ENCODE data around the gene FAM81B. TPM values are rescaled to one million over a fixed set of nuclear protein-coding genes. Genes with fewer than 3 reads are reported as not detected.

Gene FAM81B
- total RNA-seq, 1 experiment from 2014 or later, result not detected

DNA sequence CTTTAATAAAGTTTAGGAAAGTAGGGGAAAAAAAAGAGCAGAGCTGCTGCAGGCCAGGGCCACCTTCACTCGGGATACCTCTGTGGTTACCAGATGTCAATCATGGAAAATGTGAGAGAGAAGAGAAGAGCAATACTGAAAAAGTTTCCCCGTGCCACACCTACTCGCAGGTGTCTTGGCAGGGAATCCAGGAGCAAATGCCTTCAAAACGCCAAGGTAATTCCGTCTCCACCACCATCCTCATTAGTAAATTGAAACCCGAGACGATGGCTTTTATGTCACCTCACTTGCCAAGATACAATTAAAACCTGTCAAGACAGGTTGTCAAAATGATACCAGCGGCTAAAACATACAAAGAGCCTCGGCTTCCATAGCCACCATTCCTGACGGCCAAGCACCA, 49.7 kb downstream of the FAM81B start:
- no peak for DNase-seq (ENCODE audit: low spot score)
- no peak for TF ChIP-seq NR2C2 (CRISPR knock-in tag; IDR thresholded peaks at IDR 0.05)
- ChIA-PET CTCF (no interaction called here), POLR2A (no interaction called here)
- Mint-ChIP-seq H3K36me3 (no peaks in the 10 kb centered on the region), H3K27me3 (ENCODE audit: low read depth) (no peaks in the 10 kb centered on the region), H3K4me1 (peaks cover 56% of the 10 kb centered on the region), H3K9me3 (no peaks in the 10 kb centered on the region), H3K4me3 (peak overlapping the region; percentile 53), H3K27ac (peak overlapping the region; percentile 73)
- ATAC-seq, result peak; percentile 6

DNA sequence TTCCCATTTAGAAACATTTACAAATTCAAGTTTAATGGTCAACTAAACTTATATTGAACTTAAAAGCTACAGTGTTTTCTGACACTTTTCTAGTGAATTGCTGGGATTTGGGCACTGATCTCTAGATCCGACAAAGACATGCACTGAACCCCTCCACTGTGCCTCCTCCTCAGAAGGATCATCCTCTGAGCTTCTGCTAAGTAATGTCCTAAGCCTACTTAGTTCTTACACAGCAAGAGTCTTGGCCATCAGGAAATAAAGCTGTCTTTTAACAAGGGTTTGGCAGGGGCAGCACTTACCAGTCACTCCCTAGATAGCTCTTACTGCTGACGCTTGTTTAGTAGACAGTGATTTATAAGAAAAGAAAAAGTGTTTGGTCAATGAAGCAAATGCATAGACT, 50.5 kb downstream of the FAM81B start:
- 0 out of 2 replicates have a peak overlapping the region, but pooled peaks have one; percentile 10 for H3K4me3 Mint-ChIP-seq
- H3K36me3 Mint-ChIP-seq, result no peaks in the 10 kb centered on the region
- H3K27ac Mint-ChIP-seq, result 0 out of 2 replicates have a peak overlapping the region, but pooled peaks have one; percentile 23

DNA sequence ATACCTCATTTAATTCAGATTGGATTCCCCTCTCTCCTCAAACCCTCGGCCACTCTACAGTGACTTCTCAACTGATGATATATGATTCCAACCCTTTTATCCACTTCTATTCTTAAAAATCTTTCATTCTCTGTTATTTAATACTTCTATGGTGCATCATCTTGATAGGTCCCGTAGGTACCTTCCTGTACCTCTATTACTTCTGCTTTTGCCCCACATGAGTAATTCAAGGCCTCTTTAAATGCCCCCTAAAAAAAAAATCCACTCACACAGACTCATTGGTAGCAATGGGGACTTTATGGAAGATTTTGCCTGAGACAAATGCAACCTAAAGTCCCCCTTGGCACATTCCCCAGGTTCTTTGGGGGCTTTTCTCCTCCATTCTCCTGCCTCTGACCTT, 54.3 kb downstream of the FAM81B start:
- H3K4me3 Mint-ChIP-seq, result no peak overlapping the region
- ChIA-PET CTCF (no interaction called here), POLR2A (no interaction called here)
- H3K9me3 Mint-ChIP-seq, result no peaks in the 10 kb centered on the region; the same call in 1 of the 2 replicates
- peaks cover 13% of the 10 kb centered on the region for H3K27me3 Mint-ChIP-seq (ENCODE audit: low read depth)
- H3K36me3 Mint-ChIP-seq, result no peaks in the 10 kb centered on the region
- DNase-seq (ENCODE audit: low spot score), result no peak
- no peak for TF ChIP-seq FOXP1 (CRISPR knock-in tag; IDR thresholded peaks at IDR 0.05; ENCODE audit: borderline replicate concordance)
- peaks cover 59% of the 10 kb centered on the region for H3K4me1 Mint-ChIP-seq
- H3K27ac Mint-ChIP-seq, result no peak overlapping the region
- no peak for ATAC-seq

More for the DNA sequence above, 50.5 kb downstream of the FAM81B start:
- ATAC-seq (no peak), DNase-seq (ENCODE audit: low spot score) (no peak)
- no peaks in the 10 kb centered on the region for H3K27me3 Mint-ChIP-seq (ENCODE audit: low read depth)
- TF ChIP-seq, protein P1, sequence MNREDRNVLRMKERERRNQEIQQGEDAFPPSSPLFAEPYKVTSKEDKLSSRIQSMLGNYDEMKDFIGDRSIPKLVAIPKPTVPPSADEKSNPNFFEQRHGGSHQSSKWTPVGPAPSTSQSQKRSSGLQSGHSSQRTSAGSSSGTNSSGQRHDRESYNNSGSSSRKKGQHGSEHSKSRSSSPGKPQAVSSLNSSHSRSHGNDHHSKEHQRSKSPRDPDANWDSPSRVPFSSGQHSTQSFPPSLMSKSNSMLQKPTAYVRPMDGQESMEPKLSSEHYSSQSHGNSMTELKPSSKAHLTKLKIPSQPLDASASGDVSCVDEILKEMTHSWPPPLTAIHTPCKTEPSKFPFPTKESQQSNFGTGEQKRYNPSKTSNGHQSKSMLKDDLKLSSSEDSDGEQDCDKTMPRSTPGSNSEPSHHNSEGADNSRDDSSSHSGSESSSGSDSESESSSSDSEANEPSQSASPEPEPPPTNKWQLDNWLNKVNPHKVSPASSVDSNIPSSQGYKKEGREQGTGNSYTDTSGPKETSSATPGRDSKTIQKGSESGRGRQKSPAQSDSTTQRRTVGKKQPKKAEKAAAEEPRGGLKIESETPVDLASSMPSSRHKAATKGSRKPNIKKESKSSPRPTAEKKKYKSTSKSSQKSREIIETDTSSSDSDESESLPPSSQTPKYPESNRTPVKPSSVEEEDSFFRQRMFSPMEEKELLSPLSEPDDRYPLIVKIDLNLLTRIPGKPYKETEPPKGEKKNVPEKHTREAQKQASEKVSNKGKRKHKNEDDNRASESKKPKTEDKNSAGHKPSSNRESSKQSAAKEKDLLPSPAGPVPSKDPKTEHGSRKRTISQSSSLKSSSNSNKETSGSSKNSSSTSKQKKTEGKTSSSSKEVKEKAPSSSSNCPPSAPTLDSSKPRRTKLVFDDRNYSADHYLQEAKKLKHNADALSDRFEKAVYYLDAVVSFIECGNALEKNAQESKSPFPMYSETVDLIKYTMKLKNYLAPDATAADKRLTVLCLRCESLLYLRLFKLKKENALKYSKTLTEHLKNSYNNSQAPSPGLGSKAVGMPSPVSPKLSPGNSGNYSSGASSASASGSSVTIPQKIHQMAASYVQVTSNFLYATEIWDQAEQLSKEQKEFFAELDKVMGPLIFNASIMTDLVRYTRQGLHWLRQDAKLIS (CRISPR knock-in tag; IDR thresholded peaks at IDR 0.05; ENCODE audit: borderline replicate concordance), result no peak
- no peak for TF ChIP-seq GABPB1 (CRISPR knock-in tag; IDR thresholded peaks at IDR 0.05)
- no peak for TF ChIP-seq ESRRA (CRISPR knock-in tag; IDR thresholded peaks at IDR 0.05; ENCODE audit: borderline replicate concordance)
- no peak for TF ChIP-seq ATF1 (CRISPR knock-in tag; IDR thresholded peaks at IDR 0.05)
- TF ChIP-seq, protein P2, sequence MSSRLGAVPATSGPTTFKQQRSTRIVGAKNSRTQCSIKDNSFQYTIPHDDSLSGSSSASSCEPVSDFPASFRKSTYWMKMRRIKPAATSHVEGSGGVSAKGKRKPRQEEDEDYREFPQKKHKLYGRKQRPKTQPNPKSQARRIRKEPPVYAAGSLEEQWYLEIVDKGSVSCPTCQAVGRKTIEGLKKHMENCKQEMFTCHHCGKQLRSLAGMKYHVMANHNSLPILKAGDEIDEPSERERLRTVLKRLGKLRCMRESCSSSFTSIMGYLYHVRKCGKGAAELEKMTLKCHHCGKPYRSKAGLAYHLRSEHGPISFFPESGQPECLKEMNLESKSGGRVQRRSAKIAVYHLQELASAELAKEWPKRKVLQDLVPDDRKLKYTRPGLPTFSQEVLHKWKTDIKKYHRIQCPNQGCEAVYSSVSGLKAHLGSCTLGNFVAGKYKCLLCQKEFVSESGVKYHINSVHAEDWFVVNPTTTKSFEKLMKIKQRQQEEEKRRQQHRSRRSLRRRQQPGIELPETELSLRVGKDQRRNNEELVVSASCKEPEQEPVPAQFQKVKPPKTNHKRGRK (CRISPR knock-in tag; IDR thresholded peaks at IDR 0.05; ENCODE audit: borderline replicate concordance), result no peak
- no peak for TF ChIP-seq GRHL2 (CRISPR knock-in tag; IDR thresholded peaks at IDR 0.05; ENCODE audit: insufficient replicate concordance, severe bottlenecking)
- no peak for TF ChIP-seq ZNF263 (CRISPR knock-in tag; IDR thresholded peaks at IDR 0.05; ENCODE audit: low read depth)
- no peak for TF ChIP-seq TP53 (CRISPR knock-in tag; IDR thresholded peaks at IDR 0.05)
- TF ChIP-seq, protein P3, sequence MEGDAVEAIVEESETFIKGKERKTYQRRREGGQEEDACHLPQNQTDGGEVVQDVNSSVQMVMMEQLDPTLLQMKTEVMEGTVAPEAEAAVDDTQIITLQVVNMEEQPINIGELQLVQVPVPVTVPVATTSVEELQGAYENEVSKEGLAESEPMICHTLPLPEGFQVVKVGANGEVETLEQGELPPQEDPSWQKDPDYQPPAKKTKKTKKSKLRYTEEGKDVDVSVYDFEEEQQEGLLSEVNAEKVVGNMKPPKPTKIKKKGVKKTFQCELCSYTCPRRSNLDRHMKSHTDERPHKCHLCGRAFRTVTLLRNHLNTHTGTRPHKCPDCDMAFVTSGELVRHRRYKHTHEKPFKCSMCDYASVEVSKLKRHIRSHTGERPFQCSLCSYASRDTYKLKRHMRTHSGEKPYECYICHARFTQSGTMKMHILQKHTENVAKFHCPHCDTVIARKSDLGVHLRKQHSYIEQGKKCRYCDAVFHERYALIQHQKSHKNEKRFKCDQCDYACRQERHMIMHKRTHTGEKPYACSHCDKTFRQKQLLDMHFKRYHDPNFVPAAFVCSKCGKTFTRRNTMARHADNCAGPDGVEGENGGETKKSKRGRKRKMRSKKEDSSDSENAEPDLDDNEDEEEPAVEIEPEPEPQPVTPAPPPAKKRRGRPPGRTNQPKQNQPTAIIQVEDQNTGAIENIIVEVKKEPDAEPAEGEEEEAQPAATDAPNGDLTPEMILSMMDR (IDR thresholded peaks at IDR 0.05), result no peak
- TF ChIP-seq, protein P4, sequence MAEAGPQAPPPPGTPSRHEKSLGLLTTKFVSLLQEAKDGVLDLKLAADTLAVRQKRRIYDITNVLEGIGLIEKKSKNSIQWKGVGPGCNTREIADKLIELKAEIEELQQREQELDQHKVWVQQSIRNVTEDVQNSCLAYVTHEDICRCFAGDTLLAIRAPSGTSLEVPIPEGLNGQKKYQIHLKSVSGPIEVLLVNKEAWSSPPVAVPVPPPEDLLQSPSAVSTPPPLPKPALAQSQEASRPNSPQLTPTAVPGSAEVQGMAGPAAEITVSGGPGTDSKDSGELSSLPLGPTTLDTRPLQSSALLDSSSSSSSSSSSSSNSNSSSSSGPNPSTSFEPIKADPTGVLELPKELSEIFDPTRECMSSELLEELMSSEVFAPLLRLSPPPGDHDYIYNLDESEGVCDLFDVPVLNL (CRISPR knock-in tag; IDR thresholded peaks at IDR 0.05; ENCODE audit: borderline replicate concordance, low read depth), result no peak
- no peaks in the 10 kb centered on the region for H3K9me3 Mint-ChIP-seq
- ChIA-PET POLR2A (no interaction called here), CTCF (interaction anchor here (1.6 kb wide), 1 partner anchor 125 kb away, joined by 3 read pairs; no protein-coding TSS in a partner anchor)
- H3K4me1 Mint-ChIP-seq, result peaks cover 54% of the 10 kb centered on the region
